GM19455 (cell line): ENCODE results near the gene XPOT.

Experiments used
- ATAC-seq: cut with Tn5 transposase; IDR thresholded peaks from one replicate; pipeline ENCODE4 v1.9.1; 2021; ENCODE audit not compliant: unreplicated experiment

Gene XPOT

DNA sequence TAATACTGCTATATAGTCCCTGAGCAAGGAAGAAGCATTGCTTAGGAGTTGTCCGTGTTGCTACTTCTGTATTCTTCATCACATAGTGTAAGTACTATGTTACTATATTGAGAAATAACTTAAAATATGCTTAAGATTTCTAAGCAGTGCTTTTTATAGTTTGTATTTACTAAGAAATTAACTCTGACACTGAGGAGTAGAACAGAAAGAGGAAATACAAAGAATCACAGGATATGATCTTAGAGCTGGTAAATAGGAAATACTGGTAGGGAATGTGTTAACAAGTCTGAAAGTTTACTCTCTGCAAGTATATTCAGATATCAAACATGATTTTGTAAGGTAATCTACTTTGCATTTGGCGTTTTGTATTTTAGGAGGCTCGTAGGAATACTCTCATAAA, 15.5 kb downstream of the XPOT start:
- ATAC-seq: no peak

DNA sequence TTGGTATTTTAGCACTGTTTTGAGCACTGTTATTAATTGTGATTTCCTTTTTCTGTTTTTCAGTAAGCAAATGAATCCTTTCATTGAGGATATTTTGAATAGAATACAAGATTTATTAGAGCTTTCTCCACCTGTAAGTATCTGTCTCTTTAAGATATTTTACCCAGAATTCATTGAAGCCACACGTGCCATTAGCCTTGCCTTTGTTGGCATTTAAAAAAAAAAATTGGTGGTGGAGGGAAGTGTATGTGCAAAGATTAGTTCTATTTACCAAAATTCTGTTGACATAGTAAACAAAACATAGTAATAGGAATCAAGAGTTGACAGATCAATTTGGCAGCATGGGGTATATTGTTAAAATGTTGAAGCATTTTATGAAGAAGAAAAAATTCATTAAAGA, 23.8 kb downstream of the XPOT start:
- ATAC-seq: no peak

DNA sequence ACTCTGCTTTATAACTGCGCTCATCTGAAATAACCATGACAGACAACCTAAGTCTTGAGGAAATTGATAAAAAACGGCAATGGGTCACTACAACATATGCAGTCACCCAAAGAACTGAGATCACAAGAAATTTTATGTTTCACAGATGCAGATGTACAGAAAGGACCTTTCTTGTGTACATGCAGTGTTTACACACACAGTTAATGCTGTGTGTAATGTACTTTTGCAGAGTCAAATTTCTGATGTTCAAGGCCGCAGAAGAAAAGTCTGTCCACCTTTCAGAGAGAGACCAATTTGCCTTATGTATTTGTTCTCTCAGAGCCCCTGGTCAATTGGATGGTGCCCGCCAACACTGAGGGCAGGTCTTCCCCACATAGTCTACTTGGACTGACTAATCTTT, 24.8 kb downstream of the XPOT start:
- no peak for ATAC-seq

DNA sequence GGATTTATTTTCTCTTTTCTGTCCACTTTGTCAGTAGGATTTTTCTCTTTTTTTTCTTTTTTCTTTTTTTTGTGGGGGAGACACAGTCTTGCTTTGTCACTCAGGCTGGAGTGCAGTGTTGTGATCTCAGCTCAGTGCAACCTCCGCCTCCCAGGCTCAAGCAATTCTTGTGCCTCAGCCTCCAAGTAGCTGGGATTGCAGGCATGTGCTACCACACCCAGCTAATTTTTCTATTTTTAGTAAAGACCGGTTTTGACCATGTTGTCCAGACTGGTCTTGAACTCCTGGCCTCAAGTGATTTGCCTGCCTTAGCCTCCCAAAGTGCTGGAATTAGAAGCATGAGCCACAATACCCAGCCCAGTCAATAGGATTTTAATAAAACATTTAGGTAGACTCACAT, 26.7 kb downstream of the XPOT start:
- ATAC-seq: no peak

DNA sequence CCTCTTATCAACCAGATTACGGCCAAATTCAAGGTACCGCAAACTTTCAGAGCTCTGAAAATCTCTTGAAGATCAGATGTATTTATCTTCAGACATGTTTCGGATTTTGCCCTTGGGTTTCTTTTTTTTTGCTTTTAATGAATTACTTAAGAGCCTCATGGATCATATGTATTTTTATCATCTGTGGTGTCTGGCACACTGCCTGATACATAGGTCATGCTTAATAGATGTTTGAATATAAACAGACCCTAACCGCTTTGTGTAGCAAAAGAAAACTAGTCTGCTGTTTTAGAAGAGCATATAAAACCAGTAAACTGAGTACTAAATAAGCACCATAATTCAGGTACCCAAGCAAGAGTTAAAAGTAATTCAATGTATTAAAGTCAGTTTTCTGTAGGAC, 27.6 kb downstream of the XPOT start:
- ATAC-seq: no peak

DNA sequence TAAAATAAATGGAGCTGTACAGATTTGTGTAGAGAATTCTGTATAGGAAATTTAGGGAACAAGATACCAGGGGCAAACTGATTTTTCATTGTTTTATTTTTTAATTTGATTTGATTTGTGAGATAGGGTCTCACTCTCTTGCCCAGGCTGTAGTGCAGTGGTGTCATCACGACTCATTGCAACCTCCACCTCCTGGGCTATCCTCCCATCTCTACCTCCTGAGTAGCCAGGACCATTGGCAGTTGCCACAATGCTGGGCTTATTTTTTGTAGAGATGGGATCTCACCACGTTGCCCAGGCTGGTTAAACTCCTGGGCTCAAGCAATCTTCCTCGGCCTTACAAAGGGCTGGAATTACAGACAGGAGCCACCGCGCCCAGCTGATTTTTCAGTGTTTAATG, 29.7 kb downstream of the XPOT start:
- ATAC-seq: no peak

DNA sequence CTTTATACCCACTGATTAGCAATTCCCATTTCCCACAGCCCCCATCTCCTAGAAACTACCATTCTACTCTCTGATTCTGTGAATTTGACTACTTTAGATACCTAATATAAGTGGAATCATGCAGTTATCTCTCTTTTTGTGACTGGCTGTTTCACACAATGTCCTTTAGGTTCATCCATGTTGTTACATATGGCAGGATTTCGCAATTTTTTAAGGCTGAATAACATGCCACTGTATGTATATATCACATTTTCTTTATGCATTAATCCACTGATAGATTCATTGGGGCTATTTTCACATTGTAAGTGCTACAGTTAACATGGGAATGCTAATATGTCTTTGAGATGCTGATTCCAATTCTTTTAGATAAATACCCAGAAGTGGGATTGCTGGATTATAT, 35.9 kb downstream of the XPOT start:
- ATAC-seq: no peak

DNA sequence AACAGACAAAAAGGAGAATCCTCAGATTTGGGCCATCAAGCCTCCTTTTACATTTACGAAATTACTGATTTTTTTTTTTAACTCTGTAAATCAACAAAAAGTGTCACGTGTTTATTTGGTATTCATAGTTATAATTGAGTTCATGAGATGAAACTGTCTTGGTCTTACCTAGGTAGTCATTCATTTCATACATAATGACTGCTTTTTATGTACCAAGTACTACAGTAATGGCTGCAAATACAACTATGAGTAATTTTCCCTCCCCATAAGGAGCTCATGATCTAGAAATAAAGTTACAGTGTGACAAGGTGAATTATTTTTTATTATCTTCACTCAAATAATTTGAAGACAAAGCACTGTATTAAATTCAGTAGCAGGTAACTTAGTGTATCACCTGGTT, 41.3 kb downstream of the XPOT start:
- ATAC-seq: no peak

DNA sequence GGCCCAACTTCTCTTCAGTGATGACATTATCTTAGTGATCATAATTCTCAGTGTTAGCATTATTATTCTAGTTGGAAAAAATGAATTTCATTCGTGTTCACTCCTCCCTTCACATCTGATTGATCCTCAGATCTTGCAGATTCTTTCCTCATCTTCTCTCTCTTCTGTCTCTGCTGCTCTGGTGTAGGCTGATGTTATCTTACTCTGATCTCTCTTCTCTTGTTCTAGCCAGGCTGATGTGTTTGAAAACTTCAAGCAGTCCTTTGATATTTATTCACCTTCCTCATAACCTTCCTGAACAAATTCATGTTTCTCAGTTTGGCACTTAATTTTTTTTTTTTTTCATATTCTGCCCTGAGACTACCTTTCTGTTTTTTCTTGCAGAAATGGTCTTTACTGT, 42.1 kb downstream of the XPOT start:
- ATAC-seq: no peak

DNA sequence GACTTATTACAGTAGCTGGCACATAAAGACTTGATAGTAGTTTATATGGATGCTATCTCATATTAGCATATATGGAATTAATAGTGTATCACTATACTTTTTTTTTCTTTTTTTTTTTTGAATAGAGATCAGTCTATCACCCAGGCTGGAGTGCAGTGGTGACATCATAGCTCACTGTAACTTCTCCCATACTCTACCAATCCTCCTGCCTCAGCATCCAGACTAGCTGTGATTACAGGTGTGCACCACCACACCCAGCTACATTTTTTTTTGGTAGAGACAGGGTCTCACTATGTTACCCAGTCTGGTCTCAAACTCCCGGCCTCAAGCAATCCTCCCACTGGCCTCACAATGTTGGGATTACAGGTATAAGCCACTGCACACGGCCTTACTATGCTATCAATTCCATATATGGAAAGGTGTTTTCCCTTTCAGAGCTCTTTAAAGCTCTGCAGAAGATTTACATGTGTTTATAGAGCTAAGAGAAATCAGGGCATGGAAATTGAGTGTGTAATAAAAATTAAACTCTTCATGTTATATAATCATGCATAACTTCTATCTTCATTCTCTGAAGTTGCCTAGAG, 46.0 kb downstream of the XPOT start:
- ATAC-seq: no peak

DNA sequence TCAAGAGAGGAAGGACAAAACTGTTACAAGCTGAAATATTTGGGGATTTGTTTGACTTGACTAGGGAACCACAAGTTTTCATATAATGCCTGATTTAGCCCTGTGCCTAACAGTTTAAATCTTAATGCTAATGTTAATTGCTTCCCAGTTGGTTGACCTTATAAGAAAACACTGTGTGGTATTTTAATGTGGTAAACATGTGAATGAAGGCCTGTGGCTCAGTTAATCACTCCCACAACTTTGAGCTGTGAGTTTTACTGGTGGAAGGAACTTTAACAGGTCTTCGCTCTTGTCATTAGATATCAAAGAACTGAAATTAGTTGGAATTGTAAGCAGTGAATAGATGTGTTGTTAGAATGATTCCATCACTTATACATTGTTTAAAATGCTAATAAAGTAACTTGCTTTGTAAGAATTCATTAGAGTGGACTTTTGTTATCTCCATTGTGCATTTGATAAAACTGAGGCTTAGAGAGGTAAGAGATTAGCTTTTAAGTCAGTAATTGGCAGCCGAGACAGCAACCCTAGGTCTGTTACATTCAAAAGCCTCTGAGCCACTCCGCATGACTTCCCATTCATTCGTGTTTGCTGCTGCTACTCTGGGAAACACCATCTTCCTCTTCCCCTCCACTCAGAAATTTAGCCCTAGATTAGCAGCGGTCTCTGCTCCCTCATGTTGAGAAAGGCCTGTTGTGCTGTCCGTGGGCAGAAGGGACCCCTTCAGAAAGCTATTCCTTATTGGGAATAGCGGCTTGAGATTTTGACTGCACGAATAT, 46.7 kb downstream of the XPOT start:
- no peak for ATAC-seq

DNA sequence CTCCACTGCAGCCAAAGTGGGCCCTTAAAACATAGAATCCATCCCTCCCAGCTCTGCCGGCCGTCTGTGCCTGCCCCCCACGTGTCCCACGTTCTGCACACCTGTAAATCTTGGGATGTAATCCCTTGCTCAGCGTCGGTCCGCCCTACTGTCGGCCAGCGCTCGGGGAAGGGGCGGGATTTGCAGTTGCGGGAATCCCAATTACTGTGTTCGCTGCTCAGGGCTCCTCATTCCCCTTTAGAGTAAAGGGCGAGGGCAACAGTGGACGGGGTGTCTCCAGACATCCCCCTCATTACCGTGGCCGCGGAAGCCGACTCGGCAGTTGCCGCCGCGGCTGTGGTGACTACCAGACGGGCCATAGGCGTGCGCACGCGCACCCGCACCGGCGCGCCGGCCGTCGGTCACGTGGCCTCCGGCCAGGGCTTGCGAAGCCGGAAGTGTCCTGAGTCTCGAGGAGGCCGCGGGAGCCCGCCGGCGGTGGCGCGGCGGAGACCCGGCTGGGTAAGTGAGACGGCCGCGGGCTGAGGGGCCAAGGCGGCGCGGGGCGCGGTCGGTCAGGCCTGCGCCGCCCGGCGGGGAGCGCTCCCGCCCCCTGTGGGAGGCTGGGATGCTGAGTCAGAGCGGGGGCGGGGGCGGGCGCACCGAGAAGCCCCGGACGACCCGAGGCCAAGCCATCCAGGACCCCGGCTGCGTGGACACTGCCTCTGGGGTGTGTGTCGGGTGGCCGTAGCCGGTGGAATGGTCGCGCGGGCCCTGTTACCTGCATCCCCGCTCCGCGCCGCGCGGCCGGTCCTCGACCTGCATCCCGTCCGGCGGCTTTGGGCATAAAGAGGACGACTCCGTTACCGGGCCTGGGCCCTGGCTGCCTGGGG, 47.7 kb downstream of the XPOT start, which contains the start of gene TBK1:
Gene TBK1 (plus strand): TSS at position 434 of the 872 bp plus-strand sequence. CDS start 3,751 bp downstream, outside the sequence.
- ATAC-seq: peak; percentile 87

DNA sequence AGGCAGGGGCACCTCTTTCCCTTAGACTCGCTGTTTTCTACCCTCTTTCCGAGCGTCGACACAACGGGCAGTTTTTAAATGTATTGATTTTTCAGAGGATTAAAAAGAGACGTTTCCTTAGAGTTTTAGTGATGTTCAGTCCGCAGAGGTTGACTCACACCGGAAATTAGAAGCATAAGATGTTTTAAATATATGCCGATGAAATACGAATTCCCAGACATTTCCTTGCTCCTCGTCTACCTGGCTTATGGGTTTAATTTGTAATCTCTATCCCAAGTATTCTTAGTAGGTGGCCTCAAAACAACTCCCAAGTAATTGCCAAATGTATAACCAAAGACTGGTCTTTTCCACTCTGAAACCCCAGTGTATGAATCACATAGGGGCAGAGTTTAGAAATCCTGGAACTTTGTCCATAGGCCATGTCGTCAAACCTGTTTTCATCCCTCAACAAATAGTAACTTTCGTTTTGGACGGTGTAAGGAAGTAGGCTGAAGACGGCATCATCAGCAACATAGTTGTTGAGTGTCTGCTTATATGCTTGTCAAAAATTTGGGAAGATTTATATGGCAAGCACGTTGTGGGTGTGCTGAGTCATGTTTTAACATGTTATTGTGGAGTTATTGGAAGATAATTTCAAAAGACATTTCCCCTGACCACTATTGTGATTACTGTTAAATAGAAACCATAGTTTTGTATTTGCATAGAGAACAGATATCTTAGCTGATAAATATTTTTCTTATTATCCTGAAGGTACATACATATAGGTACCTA, 48.6 kb downstream of the XPOT start:
- peak; percentile 1 for ATAC-seq

DNA sequence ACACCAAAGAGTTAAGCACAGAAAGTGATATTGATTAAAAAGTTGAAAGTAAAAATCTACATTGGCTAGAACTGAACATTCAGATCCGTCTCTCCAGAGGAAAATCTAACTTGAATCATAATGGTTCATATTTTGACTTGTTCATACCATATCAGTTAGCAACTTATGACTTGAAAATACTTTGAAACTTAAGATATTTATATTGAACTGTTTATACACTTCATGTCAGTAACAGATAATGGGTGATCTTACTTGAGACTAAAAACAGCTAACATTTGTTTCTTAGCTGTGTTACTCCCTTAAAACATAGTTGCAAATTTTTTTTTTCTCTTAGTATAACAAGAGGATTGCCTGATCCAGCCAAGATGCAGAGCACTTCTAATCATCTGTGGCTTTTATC, 51.3 kb downstream of the XPOT start:
- no peak for ATAC-seq

DNA sequence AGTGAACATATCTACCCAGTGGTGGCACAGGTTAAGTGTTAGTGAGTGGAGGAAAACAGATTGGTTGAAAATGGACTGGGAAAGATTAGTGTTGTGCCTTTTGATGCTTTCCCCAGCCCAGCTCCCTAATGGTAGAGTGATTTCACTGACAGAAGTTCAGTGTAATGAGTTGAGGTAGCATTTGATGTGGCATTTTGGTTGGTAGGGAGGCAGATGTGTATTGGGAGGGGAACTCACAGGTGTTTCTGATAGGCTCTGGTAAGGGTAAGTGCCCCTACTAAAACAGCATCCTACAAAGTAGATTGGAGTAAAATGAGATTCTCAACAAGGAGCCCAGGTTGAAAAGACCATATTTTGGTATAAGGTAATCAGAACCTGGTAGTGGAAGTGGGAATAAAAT, 51.9 kb downstream of the XPOT start:
- no peak for ATAC-seq

DNA sequence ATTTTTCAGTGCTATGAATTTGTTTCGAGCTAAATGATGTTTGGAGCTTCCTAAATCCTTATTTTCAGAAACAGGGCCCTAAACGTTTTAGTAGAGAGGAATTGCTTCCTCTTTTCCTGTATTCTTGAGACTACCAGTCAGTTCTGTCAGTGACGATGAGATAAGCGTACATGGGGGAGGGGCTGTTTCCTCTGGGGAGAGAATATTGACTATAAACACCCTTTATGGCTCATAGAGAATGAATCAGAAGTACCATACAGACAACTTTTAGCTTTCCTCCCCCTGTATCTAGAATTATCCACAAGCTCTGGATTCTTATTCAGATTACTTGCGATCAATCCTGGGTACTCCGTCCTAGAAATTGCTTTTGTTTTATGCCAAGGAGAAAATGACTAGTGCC, 52.8 kb downstream of the XPOT start:
- no peak for ATAC-seq

DNA sequence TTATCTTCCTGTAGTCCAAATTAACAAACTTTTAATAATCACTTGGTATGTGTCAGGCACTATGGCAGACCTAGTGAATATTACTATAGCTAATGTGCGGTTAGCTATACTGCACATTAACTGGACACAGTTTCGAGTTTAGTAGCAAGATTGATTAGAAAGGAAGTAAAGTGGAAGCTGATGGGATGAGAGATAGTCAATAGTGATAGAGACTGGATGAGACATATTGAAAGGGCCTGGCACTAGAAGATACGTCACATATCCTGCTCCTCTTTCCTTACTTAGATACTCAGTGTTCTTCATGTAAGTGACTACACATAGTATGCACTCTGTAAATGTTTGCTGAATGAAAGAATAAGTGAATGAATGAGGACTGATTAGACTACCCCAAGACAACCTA, 53.3 kb downstream of the XPOT start:
- ATAC-seq: no peak

DNA sequence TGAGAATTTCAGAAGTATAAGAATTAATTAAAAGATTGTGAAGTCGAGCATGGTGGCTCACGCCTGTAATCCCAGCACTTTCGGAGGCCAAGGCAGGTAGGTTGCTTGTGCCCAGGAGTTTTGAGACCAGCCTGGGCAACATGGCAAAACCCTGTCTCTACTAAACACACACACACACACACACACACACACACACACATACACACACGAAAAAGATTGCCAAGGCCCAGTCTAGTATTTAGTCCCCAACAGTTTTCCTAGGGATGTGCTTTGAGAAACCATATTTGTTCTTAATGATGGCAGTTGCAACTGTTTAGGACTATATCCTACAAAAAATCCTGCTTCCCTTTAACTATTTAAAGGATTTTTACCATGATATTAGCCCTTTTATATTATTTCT, 53.7 kb downstream of the XPOT start:
- no peak for ATAC-seq

DNA sequence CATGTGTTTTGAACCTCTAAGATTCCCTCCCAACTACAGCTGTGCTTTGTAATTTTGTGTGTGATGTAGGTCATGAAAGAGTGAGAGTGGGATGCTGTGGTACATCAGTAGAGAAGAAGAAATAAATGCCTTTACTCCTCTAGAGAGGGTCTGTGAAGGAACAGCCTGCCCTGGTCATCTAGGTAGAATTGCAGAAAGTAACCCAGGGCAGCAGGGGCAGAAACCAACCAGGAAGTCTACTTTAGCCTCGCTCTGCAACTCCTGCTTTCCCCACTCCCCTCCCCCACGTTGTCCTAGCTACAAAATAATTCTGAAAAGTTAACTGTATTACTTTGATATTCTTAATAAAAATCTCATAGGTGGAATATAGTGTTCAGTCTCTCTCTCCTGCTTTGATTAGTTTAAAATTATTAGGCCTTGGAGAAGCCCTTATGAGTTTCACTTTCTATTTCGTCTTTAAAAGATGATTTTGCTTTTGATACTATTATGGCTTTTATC, 55.3 kb downstream of the XPOT start:
- ATAC-seq: peak; percentile 55

DNA sequence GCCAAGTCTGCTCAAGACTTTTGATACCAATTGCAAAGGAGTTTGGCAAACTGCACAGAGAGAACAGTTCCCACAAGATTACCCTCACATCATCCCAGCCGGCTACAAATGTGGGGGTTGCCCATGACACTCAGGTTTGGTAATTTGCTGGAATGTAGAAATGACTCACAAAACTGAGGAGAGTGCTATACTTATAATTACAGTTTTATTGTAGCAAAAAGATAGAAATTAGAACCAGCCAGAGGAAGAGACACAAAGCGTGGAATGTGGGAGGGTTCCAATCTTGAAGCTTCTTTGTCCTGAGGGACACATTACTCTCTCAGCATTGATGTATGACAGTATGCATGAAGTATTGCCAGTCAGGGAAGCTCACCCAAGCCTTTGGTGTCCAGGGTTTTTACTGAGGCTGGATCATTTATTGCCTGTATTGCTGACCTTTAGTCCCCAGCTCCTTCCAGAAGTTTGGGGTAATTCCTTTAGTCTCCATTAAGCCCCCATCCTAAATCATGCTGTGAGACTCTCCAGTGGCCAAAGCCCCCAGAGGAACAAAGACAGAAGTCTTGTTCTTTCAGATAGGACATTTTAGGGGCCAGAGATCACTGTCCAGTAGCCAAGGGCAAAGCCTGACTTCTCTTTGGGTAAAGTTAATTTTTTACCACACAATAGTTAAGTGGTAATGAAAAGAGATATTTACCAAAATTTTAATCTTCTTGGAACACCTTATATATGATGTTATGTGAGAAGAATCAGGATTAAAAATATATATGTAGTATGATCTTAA, 57.6 kb downstream of the XPOT start:
- ATAC-seq: no peak
